Caco-2 (cell line): ENCODE results near the gene LRRC40. TPM values are rescaled to one million over a fixed set of nuclear protein-coding genes. Genes with fewer than 3 reads are reported as not detected.
"Not testable (repeated sequence)": the region's sequence is repeated elsewhere in the genome, so short reads cannot be mapped to it uniquely, and the experiment has no call there.

Experiments
- BruUV-seq: library from RNA; stranded (reverse); fragments of 400-500 nt; replicated peaks from 2 replicates; lab custom pipeline; 2021; lab: Mats Ljungman, UMichigan
- CTCF ChIA-PET: fragments of 300-600 bp; sonication (Branson Sonifier 250); formaldehyde crosslinking; loops from one replicate; lab custom pipeline; 2022; ENCODE audit warnings: antibody characterized with exemption; lab: Charles Lee
- POLR2A ChIA-PET: fragments of 300-600 bp; sonication (Branson Sonifier 250); formaldehyde crosslinking; loops from one replicate; lab custom pipeline; 2022; ENCODE audit warnings: antibody characterized with exemption; lab: Charles Lee
- DNase-seq, 2 experiments: peaks; one replicate each; pipeline versions ENCODE4 v3.0.0 to v3.0.0-alpha.2; 2020 to 2022
- H3K27me3 ChIP-seq: replicated peaks from 2 replicates; pipeline ENCODE4 v1.6.0; 2011; ENCODE audit warnings: low read length; ENCODE audit not compliant: control insufficient read depth, insufficient read depth
- H3K36me3 ChIP-seq: 2 replicates; pipeline ENCODE4 v1.5.1; 2011; ENCODE audit warnings: low read length; ENCODE audit not compliant: control insufficient read depth, insufficient read depth
- H3K4me1 ChIP-seq: fragments of 250-450 bp; sonication (Bioruptor Pico); 2 replicates; pipeline ENCODE4 v1.5.1; 2020; ENCODE audit warnings: mild to moderate bottlenecking
- H3K4me3 ChIP-seq: 2 replicates; pipeline ENCODE4 v1.5.1; 2011; ENCODE audit warnings: low read depth, mild to moderate bottlenecking, control low read depth, low read length
- H3K9me3 ChIP-seq: fragments of 250-450 bp; sonication (Bioruptor Pico); 2 replicates; pipeline ENCODE4 v1.5.1; 2020; ENCODE audit warnings: mild to moderate bottlenecking, moderate library complexity
- H3K27ac Mint-ChIP-seq: one replicate; pipeline ENCODE4 v1.8.0; 2022; ENCODE audit warnings: mixed read lengths; ENCODE audit not compliant: unreplicated experiment
- H3K27me3 Mint-ChIP-seq: one replicate; pipeline ENCODE4 v1.8.0; 2022; ENCODE audit warnings: mixed read lengths; ENCODE audit not compliant: insufficient read depth, unreplicated experiment
- H3K36me3 Mint-ChIP-seq: one replicate; pipeline ENCODE4 v1.8.0; 2022; ENCODE audit warnings: mild to moderate bottlenecking, mixed read lengths; ENCODE audit not compliant: insufficient read depth, unreplicated experiment
- H3K4me1 Mint-ChIP-seq: one replicate; pipeline ENCODE4 v1.8.0; 2022; ENCODE audit warnings: low read depth, mixed read lengths; ENCODE audit not compliant: unreplicated experiment
- H3K4me3 Mint-ChIP-seq: one replicate; pipeline ENCODE4 v1.8.0; 2022; ENCODE audit warnings: mild to moderate bottlenecking, moderate library complexity, mixed read lengths; ENCODE audit not compliant: unreplicated experiment
- H3K9me3 Mint-ChIP-seq: one replicate; pipeline ENCODE4 v1.8.0; 2022; ENCODE audit warnings: mixed read lengths; ENCODE audit not compliant: unreplicated experiment
- intact Hi-C: fragments of 100-400 bp; cut with micrococcal nuclease; formaldehyde crosslinking; loops from one replicate; pipeline ENCODE4 v1.10.0; 2022; ENCODE audit not compliant: unreplicated experiment
- total RNA-seq: library from RNA; stranded (reverse); gene quantifications from 2 replicates; pipeline ENCODE4 v1.2.3, GENCODE V29; 2022
- TF ChIP-seq, protein P1 (sequence below), 2 experiments: fragments of 200-600 bp in 1 of 2; IDR thresholded peaks; 1 replicate in 1 of 2; 2 replicates in 1 of 2; pipeline versions ENCODE4 v1.5.1 to v1.8.0; 2011 to 2022; ENCODE audit warnings: antibody characterized with exemption in 1 of 2, control low read depth in 1 of 2, inconsistent platforms in 1 of 2, low read depth in 1 of 2, low read length in 1 of 2, mild to moderate bottlenecking in 1 of 2, moderate library complexity in 1 of 2; ENCODE audit not compliant: insufficient read depth in 1 of 2, severe bottlenecking in 1 of 2, unreplicated experiment in 1 of 2

Gene LRRC40
- total RNA-seq, 1 experiment from 2014 or later = 15.6 TPM

DNA sequence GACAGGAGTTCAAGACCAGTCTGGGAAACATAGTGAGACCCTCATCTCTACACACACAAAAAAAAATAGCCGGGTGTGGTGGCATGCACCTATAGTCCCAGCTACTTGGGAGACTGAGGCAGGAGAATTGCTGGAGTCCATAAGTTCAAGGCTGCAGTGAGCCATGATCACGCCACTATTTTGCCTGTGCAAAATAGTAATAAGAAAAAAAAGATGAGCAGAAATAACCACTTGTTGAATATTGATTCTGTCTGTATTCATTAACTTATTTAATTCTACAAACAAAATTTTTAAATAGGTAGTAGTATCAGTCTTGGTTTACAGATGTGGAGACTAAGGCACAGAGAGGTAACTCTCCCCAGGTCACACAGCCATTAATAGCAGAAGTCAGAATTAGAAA lies 16.9 kb downstream of the LRRC40 start:
- H3K4me3 ChIP-seq = no peak overlapping the region
- Mint-ChIP-seq H3K27me3 (no peaks in the 10 kb centered on the region), H3K4me3 (no peak overlapping the region), H3K36me3 (peaks cover 7% of the 10 kb centered on the region), H3K27ac (no peak overlapping the region), H3K9me3 (no peaks in the 10 kb centered on the region), H3K4me1 (no peaks in the 10 kb centered on the region)
- DNase-seq = no peak
- no TSS peak for BruUV-seq
- no peaks in the 10 kb centered on the region for H3K4me1 ChIP-seq
- POLR2A ChIA-PET = no interaction called here
- TF ChIP-seq, protein P1, sequence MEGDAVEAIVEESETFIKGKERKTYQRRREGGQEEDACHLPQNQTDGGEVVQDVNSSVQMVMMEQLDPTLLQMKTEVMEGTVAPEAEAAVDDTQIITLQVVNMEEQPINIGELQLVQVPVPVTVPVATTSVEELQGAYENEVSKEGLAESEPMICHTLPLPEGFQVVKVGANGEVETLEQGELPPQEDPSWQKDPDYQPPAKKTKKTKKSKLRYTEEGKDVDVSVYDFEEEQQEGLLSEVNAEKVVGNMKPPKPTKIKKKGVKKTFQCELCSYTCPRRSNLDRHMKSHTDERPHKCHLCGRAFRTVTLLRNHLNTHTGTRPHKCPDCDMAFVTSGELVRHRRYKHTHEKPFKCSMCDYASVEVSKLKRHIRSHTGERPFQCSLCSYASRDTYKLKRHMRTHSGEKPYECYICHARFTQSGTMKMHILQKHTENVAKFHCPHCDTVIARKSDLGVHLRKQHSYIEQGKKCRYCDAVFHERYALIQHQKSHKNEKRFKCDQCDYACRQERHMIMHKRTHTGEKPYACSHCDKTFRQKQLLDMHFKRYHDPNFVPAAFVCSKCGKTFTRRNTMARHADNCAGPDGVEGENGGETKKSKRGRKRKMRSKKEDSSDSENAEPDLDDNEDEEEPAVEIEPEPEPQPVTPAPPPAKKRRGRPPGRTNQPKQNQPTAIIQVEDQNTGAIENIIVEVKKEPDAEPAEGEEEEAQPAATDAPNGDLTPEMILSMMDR (IDR thresholded peaks at IDR 0.05; ENCODE audit: insufficient read depth in 1 of 2, low read depth in 1 of 2, low read length in 1 of 2, severe bottlenecking in 1 of 2, unreplicated experiment in 1 of 2) = no peak
- no peaks in the 10 kb centered on the region for H3K36me3 ChIP-seq
- CTCF ChIA-PET = no interaction called here
- intact Hi-C loops = no loop called here
- no peaks in the 10 kb centered on the region for H3K27me3 ChIP-seq
- no peaks in the 10 kb centered on the region for H3K9me3 ChIP-seq

DNA sequence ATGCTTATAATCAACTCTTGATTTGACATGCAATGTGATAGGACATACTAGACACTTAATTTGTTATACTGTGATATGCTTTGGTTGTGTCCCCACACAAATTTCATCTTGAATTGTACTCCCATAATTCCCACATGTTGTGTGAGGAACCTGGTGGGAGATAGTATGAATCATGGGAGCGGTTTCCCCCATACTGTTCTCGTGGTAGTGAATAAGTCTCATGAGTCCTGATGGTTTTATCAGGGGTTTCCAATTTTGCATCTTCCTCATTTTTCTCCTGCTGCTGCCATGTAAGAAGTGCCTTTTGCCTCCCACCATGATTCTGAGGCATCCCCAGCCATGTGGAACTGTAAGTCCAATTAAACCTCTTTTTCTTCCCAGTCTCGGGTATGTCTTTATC lies 20.2 kb downstream of the LRRC40 start:
- H3K4me3 Mint-ChIP-seq, BruUV-seq, H3K4me1 ChIP-seq, H3K4me1 Mint-ChIP-seq, H3K36me3 ChIP-seq, H3K27ac Mint-ChIP-seq, H3K4me3 ChIP-seq, H3K36me3 Mint-ChIP-seq, intact Hi-C loops, DNase-seq, H3K27me3 ChIP-seq, H3K9me3 Mint-ChIP-seq, H3K9me3 ChIP-seq, POLR2A ChIA-PET, H3K27me3 Mint-ChIP-seq, CTCF ChIA-PET: not testable (repeated sequence)

DNA sequence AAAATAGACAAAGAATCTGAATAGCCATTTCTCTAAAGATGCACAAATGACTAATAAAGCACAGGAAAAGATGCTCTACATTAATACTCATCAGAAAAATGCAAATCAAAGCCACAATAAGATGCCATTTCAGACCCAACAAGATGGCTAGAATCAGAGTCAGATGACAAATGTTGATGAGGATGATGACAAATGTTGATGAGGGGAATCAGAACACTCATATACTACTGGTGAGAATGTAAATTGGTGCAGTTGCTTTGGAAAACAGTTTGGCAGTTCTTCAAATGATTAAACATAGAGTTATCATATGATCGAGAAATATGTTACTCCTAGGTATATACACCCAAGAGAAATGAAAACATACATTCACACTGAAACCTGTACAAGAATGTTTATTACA lies 33.9 kb downstream of the LRRC40 start:
- POLR2A ChIA-PET = no interaction called here
- Mint-ChIP-seq H3K4me1 (peaks cover 8% of the 10 kb centered on the region), H3K27me3 (no peaks in the 10 kb centered on the region), H3K27ac (no peak overlapping the region), H3K36me3 (no peaks in the 10 kb centered on the region), H3K9me3 (no peaks in the 10 kb centered on the region), H3K4me3 (no peak overlapping the region)
- Histone ChIP-seq H3K9me3 (no peaks in the 10 kb centered on the region), H3K4me3 (no peak overlapping the region), H3K36me3 (no peaks in the 10 kb centered on the region), H3K4me1 (no peaks in the 10 kb centered on the region), H3K27me3 (no peaks in the 10 kb centered on the region)
- TF ChIP-seq, protein P1 (IDR thresholded peaks at IDR 0.05; ENCODE audit: insufficient read depth in 1 of 2, low read depth in 1 of 2, low read length in 1 of 2, severe bottlenecking in 1 of 2, unreplicated experiment in 1 of 2) = no peak
- no TSS peak for BruUV-seq
- CTCF ChIA-PET = no interaction called here
- intact Hi-C loops = no loop called here
- no peak for DNase-seq
